Tibial artery (tissue), 4 donors: ENCODE measurements around the gene TLR4.
A peak's percentile ranks its signal among the peaks of the same experiment; 100 is the strongest.

Source experiments
- DNase-seq, 2 donors: peaks; one replicate each; pipeline ENCODE4 v3.0.0-alpha.2; 2019
- H3K27ac ChIP-seq, 2 donors: fragments of 200-600 bp; sonication (generic) in 1 of 2; 1 replicate in 1 of 2; 2 replicates in 1 of 2; pipeline ENCODE4 v1.5.1; 2018 to 2019; ENCODE audit warnings: mild to moderate bottlenecking in 1 of 2
- H3K27me3 ChIP-seq, 2 donors: fragments of 200-600 bp; sonication (generic) in 1 of 2; one replicate each; pipeline versions ENCODE4 v1.5.1 to v1.6.0; 2016 to 2019
- H3K36me3 ChIP-seq, 3 donors: fragments of 200-600 bp; sonication (generic) in 2 of 3; one replicate each; pipeline ENCODE4 v1.5.1; 2016 to 2019; ENCODE audit warnings: mild to moderate bottlenecking in 2 of 3
- H3K4me1 ChIP-seq, 4 donors: fragments of 200-600 bp; sonication (generic) in 2 of 4; 1 replicate in 3 of 4; 2 replicates in 1 of 4; pipeline ENCODE4 v1.5.1; 2016 to 2019
- H3K4me3 ChIP-seq, 2 donors: fragments of 200-600 bp; sonication (generic) in 1 of 2; 1 replicate in 1 of 2; 2 replicates in 1 of 2; pipeline ENCODE4 v1.5.1; 2018 to 2019; ENCODE audit warnings: mild to moderate bottlenecking in 2 of 2
- H3K9me3 ChIP-seq, 3 donors: fragments of 200-600 bp; sonication (generic) in 1 of 3; one replicate each; pipeline ENCODE4 v1.5.1; 2016 to 2019
- intact Hi-C: fragments of 100-400 bp; cut with DNase I; formaldehyde crosslinking; loops from one replicate; pipeline ENCODE4 v1.15.0; 2023; ENCODE audit warnings: low total_unique reads
- TF ChIP-seq, protein P1 (sequence below), 2 experiments: fragments of 200-600 bp in 1 of 2; fragments of 450-650 bp in 1 of 2; IDR thresholded peaks; one replicate each; pipeline ENCODE4 v1.5.1; 2017 to 2019; ENCODE audit warnings: antibody characterized with exemption in 2 of 2, mild to moderate bottlenecking in 1 of 2, moderate library complexity in 1 of 2

Gene TLR4

GRCh38 chr9:117723986-117724625 lies 19.9 kb downstream of the TLR4 start:
- intact Hi-C loops, result no loop called here
- Histone ChIP-seq H3K36me3 (no peaks in the 10 kb centered on the region), H3K27me3 (no peaks in the 10 kb centered on the region), H3K4me3 (no peak overlapping the region), H3K4me1 (peaks cover 0 to 38% (median 8%) of the 10 kb centered on the region in 4 donors), H3K9me3 (no peaks in the 10 kb centered on the region), H3K27ac (peak overlapping the region in 1 of 2 donors; percentile 3)
- DNase-seq, result no peak
- TF ChIP-seq, protein P1, sequence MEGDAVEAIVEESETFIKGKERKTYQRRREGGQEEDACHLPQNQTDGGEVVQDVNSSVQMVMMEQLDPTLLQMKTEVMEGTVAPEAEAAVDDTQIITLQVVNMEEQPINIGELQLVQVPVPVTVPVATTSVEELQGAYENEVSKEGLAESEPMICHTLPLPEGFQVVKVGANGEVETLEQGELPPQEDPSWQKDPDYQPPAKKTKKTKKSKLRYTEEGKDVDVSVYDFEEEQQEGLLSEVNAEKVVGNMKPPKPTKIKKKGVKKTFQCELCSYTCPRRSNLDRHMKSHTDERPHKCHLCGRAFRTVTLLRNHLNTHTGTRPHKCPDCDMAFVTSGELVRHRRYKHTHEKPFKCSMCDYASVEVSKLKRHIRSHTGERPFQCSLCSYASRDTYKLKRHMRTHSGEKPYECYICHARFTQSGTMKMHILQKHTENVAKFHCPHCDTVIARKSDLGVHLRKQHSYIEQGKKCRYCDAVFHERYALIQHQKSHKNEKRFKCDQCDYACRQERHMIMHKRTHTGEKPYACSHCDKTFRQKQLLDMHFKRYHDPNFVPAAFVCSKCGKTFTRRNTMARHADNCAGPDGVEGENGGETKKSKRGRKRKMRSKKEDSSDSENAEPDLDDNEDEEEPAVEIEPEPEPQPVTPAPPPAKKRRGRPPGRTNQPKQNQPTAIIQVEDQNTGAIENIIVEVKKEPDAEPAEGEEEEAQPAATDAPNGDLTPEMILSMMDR (IDR thresholded peaks at IDR 0.05), result no peak

DNA sequence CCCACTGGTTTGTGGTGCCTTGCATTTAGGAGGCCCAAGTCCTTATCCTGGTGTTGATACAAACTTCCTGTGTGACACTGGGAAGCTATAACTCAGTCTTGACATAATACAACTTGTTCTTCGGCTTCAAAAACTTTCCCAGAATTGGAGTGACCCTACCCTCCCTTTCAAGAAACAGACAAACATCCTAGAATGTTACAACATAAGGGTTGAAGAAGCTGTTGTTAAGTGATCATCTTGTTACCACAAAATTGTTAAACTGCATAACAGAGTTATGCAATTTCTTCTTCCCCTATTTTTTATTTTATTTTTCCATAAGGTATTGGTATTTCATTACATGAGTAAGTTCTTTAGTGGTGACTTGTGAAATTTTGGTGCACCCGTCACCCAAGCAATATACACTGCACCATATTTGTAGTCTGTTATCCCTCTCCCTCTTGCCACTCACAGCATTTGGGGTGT lies 21.3 kb downstream of the TLR4 start:
- no peaks in the 10 kb centered on the region for H3K9me3 ChIP-seq
- no peaks in the 10 kb centered on the region for H3K36me3 ChIP-seq
- peak in 1 of 2 donors; percentile 37 for DNase-seq
- intact Hi-C loops, result no loop called here
- TF ChIP-seq, protein P1 (IDR thresholded peaks at IDR 0.05), result no peak
- peaks cover 0 to 31% (median 3%) of the 10 kb centered on the region in 4 donors for H3K4me1 ChIP-seq
- no peak overlapping the region for H3K4me3 ChIP-seq
- no peak overlapping the region for H3K27ac ChIP-seq
- H3K27me3 ChIP-seq, result no peaks in the 10 kb centered on the region

DNA sequence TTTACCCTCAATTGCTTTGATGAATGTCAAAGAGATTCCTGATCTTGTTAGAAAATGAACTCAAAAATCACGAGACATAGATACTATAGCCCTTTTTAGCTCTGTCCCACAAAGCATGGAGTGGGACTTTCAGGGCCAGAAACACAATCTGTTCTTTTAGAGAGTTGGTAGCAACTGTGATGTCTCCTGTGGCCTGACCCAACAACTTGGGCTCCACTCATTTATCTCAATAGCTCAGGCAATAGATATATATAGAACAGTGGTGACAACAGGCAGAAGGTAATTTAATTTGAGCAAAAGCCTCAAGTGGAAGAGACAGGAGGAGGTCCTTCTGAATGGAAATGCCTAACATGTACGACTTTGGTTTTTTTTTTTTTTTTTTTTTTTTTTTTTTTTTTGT lies 25.2 kb downstream of the TLR4 start:
- Histone ChIP-seq H3K27ac (no peak overlapping the region), H3K4me3 (no peak overlapping the region), H3K36me3 (no peaks in the 10 kb centered on the region), H3K27me3 (no peaks in the 10 kb centered on the region), H3K9me3 (no peaks in the 10 kb centered on the region), H3K4me1 (peaks cover 0 to 7% (median 0%) of the 10 kb centered on the region in 4 donors)
- no peak for DNase-seq
- TF ChIP-seq, protein P1 (IDR thresholded peaks at IDR 0.05), result no peak
- intact Hi-C loops, result no loop called here

DNA sequence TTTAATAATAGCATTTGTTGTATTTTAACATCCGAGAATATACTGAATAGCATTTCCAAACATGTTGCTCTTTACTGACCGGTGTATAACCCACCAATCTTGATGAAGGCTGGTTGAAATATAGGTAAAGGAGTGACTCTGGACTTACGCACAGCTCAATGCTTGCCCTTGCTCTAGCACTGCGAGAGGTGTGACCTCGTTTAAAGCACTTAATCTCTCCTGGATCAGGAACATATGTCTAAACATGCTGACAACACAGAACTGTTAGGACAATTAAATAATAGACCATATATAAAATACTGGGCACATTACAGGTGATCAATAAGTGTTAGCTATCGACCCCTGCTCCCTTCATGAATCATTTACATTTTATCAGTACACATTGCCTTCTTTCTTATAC lies 28.3 kb downstream of the TLR4 start:
- TF ChIP-seq, protein P1 (IDR thresholded peaks at IDR 0.05), result no peak
- H3K9me3 ChIP-seq, result no peaks in the 10 kb centered on the region
- no peak overlapping the region for H3K27ac ChIP-seq
- no peaks in the 10 kb centered on the region for H3K27me3 ChIP-seq
- peaks cover 0 to 8% (median 0%) of the 10 kb centered on the region in 4 donors for H3K4me1 ChIP-seq
- no peak for DNase-seq
- H3K36me3 ChIP-seq, result no peaks in the 10 kb centered on the region
- no peak overlapping the region for H3K4me3 ChIP-seq
- intact Hi-C loops, result no loop called here

- H3K36me3 ChIP-seq, result no peaks in the 10 kb centered on the region
- no peaks in the 10 kb centered on the region for H3K27me3 ChIP-seq
- H3K27ac ChIP-seq, result no peak overlapping the region
- H3K4me1 ChIP-seq, result peaks cover 0 to 8% (median 0%) of the 10 kb centered on the region in 4 donors
- H3K4me3 ChIP-seq, result no peak overlapping the region
- no peak for DNase-seq
- H3K9me3 ChIP-seq, result no peaks in the 10 kb centered on the region
- intact Hi-C loops, result no loop called here
- TF ChIP-seq, protein P1 (IDR thresholded peaks at IDR 0.05), result no peak
Observed at GRCh38 chr9:117733465-117733864, 29.3 kb downstream of the TLR4 start.
